Measurements from ENCODE around the gene GSK3B. TPM values are rescaled to one million over a fixed set of nuclear protein-coding genes. Genes with fewer than 3 reads are reported as not detected.

Gene GSK3B
- total RNA-seq, 2 experiments from 2014 or later = 35.1 to 35.9 TPM

- no peaks in the 10 kb centered on the region for H3K27me3 Mint-ChIP-seq
- CTCF ChIA-PET = no interaction called here
- no peaks in the 10 kb centered on the region for H3K4me1 Mint-ChIP-seq
- no peak overlapping the region for H3K4me3 Mint-ChIP-seq
- peaks cover 35% of the 10 kb centered on the region for H3K36me3 Mint-ChIP-seq
- no peak for ATAC-seq
- no peak overlapping the region for H3K27ac Mint-ChIP-seq
- H3K9me3 Mint-ChIP-seq (ENCODE audit: low read depth) = no peaks in the 10 kb centered on the region
- DNase-seq = no peak
These were observed 252.3 kb downstream of the GSK3B start for GRCh38 chr3:119841808-119842471.

GRCh38 chr3:119835556-119835955 lies 258.7 kb downstream of the GSK3B start:
- peaks cover 4% of the 10 kb centered on the region for H3K4me1 Mint-ChIP-seq
- H3K4me3 Mint-ChIP-seq = no peak overlapping the region
- CTCF ChIA-PET = no interaction called here
- peaks cover 16% of the 10 kb centered on the region for H3K36me3 Mint-ChIP-seq
- ATAC-seq = no peak
- H3K9me3 Mint-ChIP-seq (ENCODE audit: low read depth) = no peaks in the 10 kb centered on the region
- H3K27ac Mint-ChIP-seq = no peak overlapping the region
- no peaks in the 10 kb centered on the region for H3K27me3 Mint-ChIP-seq
- DNase-seq = no peak

DNA sequence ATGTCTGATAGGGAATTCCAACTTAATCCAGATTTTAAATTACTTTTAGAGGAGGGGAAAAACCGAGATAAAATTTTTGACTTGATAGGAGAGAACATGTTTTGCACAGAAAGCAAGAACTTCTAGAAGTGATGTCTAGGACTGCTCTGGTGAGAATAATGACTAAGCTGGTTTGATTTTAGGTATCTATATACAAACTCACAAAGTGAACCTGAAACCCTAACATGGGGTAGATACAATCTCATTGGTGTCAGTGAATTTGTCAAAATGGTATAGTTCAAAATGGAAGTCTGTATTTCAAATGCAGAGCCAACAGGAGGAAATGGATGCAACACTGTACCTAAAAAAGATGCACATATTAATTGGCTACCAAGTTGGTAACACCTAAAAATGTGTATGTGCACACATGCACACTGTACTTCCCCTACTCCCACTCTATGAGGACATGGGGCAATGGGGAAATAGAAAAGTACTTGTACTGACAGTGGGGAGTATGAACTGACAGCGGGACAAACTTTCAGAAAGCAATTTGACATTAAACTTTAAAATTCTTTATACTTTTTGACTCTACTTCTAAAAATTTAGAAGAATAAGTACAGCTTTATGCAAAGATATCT lies 259.4 kb downstream of the GSK3B start:
- Mint-ChIP-seq H3K27ac (no peak overlapping the region), H3K36me3 (peaks cover 16% of the 10 kb centered on the region), H3K4me1 (peaks cover 4% of the 10 kb centered on the region), H3K9me3 (ENCODE audit: low read depth) (no peaks in the 10 kb centered on the region), H3K27me3 (no peaks in the 10 kb centered on the region), H3K4me3 (no peak overlapping the region)
- CTCF ChIA-PET = no interaction called here
- DNase-seq (no peak), ATAC-seq (no peak)

GRCh38 chr3:119831941-119832371 lies 262.3 kb downstream of the GSK3B start:
- Mint-ChIP-seq H3K27ac (no peak overlapping the region), H3K4me3 (no peak overlapping the region), H3K36me3 (peaks cover 12% of the 10 kb centered on the region), H3K4me1 (peaks cover 4% of the 10 kb centered on the region), H3K27me3 (no peaks in the 10 kb centered on the region), H3K9me3 (ENCODE audit: low read depth) (no peaks in the 10 kb centered on the region)
- CTCF ChIA-PET = interaction anchor here (0.7 to 1.7 kb wide), 4 partner anchors 12 to 120 kb away, joined by 3 to 6 read pairs (median 4); no protein-coding TSS in a partner anchor
- DNase-seq (no peak), ATAC-seq (no peak)

DNA sequence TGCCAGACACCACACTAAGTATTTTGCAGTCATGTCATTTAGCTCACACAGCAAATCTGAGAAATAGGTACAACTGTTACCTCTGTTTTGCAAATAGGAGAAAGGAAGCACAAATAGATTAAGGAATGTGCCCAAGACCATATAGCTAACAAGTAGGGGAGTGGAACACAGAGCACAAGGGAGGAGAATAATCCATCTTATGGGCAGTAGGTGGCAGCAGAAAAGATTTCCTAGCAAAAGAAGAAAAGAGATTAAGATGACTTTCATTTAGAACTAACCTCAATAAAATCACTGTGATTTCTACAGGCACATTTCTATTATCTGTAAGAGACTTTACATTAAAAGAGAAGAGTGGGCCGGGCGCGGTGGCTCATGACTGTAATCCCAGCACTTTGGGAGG lies 263.2 kb downstream of the GSK3B start:
- peaks cover 4% of the 10 kb centered on the region for H3K4me1 Mint-ChIP-seq
- DNase-seq = no peak
- ATAC-seq = no peak
- no peaks in the 10 kb centered on the region for H3K9me3 Mint-ChIP-seq (ENCODE audit: low read depth)
- peaks cover 8% of the 10 kb centered on the region for H3K36me3 Mint-ChIP-seq
- no peak overlapping the region for H3K27ac Mint-ChIP-seq
- H3K27me3 Mint-ChIP-seq = no peaks in the 10 kb centered on the region
- H3K4me3 Mint-ChIP-seq = no peak overlapping the region
- CTCF ChIA-PET = interaction anchor here (1.3 to 1.7 kb wide), 3 partner anchors 11 to 61 kb away, joined by 3 to 6 read pairs (median 4); no protein-coding TSS in a partner anchor

DNA sequence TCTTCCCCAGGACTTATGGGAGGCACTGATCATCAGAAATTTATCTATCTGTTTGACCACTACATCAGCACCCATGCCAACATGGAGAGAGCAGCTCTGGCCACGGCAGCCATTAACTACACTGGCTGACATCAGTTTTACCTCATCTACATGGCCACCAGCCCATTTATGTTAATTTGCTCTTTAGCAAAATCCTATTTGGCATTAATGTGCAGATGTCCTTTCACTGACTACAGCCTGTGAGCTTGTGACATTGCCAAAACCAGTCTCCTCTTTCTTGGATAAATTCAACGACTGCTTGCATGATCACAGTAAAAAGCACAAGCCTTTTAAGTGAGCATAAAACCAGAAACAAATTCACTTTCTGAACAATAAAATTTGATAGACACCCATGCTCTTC lies 264.8 kb downstream of the GSK3B start:
- H3K27ac Mint-ChIP-seq = no peak overlapping the region
- H3K9me3 Mint-ChIP-seq (ENCODE audit: low read depth) = no peaks in the 10 kb centered on the region
- no peaks in the 10 kb centered on the region for H3K27me3 Mint-ChIP-seq
- ATAC-seq (no peak), DNase-seq (no peak)
- H3K4me3 Mint-ChIP-seq = no peak overlapping the region
- no peaks in the 10 kb centered on the region for H3K4me1 Mint-ChIP-seq
- H3K36me3 Mint-ChIP-seq = peaks cover 6% of the 10 kb centered on the region
- CTCF ChIA-PET = no interaction called here

- DNase-seq = no peak
- CTCF ChIA-PET = interaction anchor here (0.6 to 0.7 kb wide), 2 partner anchors 451 to 523 kb away, joined by 3 read pairs; no protein-coding TSS in a partner anchor
- Mint-ChIP-seq H3K4me3 (no peak overlapping the region), H3K27ac (no peak overlapping the region), H3K4me1 (no peaks in the 10 kb centered on the region), H3K27me3 (no peaks in the 10 kb centered on the region), H3K36me3 (peaks cover 4% of the 10 kb centered on the region), H3K9me3 (ENCODE audit: low read depth) (no peaks in the 10 kb centered on the region)
- ATAC-seq = no peak
These were observed 267.3 kb downstream of the GSK3B start for GRCh38 chr3:119826711-119827608.

- Mint-ChIP-seq H3K4me3 (no peak overlapping the region), H3K9me3 (ENCODE audit: low read depth) (no peaks in the 10 kb centered on the region), H3K36me3 (peaks cover 4% of the 10 kb centered on the region), H3K27me3 (no peaks in the 10 kb centered on the region), H3K27ac (no peak overlapping the region), H3K4me1 (no peaks in the 10 kb centered on the region)
- DNase-seq = no peak
- CTCF ChIA-PET = interaction anchor here (0.7 kb wide), 1 partner anchor 10 kb away, joined by 3 read pairs; no protein-coding TSS in a partner anchor
- no peak for ATAC-seq
These were observed 268.4 kb downstream of the GSK3B start for GRCh38 chr3:119825820-119826219.

GRCh38 chr3:119819806-119820205 lies 274.4 kb downstream of the GSK3B start:
- H3K27me3 Mint-ChIP-seq = no peaks in the 10 kb centered on the region
- ATAC-seq = no peak
- H3K27ac Mint-ChIP-seq = no peak overlapping the region
- H3K36me3 Mint-ChIP-seq = no peaks in the 10 kb centered on the region
- CTCF ChIA-PET = interaction anchor here (1.7 to 2.3 kb wide), 3 partner anchors 11 to 598 kb away, joined by 4 to 6 read pairs (median 4); no protein-coding TSS in a partner anchor
- no peaks in the 10 kb centered on the region for H3K4me1 Mint-ChIP-seq
- no peaks in the 10 kb centered on the region for H3K9me3 Mint-ChIP-seq (ENCODE audit: low read depth)
- no peak for DNase-seq
- no peak overlapping the region for H3K4me3 Mint-ChIP-seq

- no peaks in the 10 kb centered on the region for H3K27me3 Mint-ChIP-seq
- H3K36me3 Mint-ChIP-seq = no peaks in the 10 kb centered on the region
- ATAC-seq (no peak), DNase-seq (no peak)
- no peak overlapping the region for H3K27ac Mint-ChIP-seq
- H3K4me1 Mint-ChIP-seq = no peaks in the 10 kb centered on the region
- no peak overlapping the region for H3K4me3 Mint-ChIP-seq
- CTCF ChIA-PET = interaction anchor here (0.8 to 2.3 kb wide), 2 partner anchors 221 to 599 kb away, joined by 3 to 6 read pairs; no protein-coding TSS in a partner anchor
- no peaks in the 10 kb centered on the region for H3K9me3 Mint-ChIP-seq (ENCODE audit: low read depth)
These were observed 275.3 kb downstream of the GSK3B start for GRCh38 chr3:119818937-119819336.

GRCh38 chr3:119817583-119818363 lies 276.5 kb downstream of the GSK3B start:
- H3K4me3 Mint-ChIP-seq = no peak overlapping the region
- no peaks in the 10 kb centered on the region for H3K36me3 Mint-ChIP-seq
- no peaks in the 10 kb centered on the region for H3K9me3 Mint-ChIP-seq (ENCODE audit: low read depth)
- no peaks in the 10 kb centered on the region for H3K4me1 Mint-ChIP-seq
- DNase-seq = no peak
- CTCF ChIA-PET = interaction anchor here (2.1 to 2.3 kb wide), 2 partner anchors 14 to 600 kb away, joined by 6 read pairs; no protein-coding TSS in a partner anchor
- H3K27me3 Mint-ChIP-seq = no peaks in the 10 kb centered on the region
- no peak for ATAC-seq
- H3K27ac Mint-ChIP-seq = no peak overlapping the region

DNA sequence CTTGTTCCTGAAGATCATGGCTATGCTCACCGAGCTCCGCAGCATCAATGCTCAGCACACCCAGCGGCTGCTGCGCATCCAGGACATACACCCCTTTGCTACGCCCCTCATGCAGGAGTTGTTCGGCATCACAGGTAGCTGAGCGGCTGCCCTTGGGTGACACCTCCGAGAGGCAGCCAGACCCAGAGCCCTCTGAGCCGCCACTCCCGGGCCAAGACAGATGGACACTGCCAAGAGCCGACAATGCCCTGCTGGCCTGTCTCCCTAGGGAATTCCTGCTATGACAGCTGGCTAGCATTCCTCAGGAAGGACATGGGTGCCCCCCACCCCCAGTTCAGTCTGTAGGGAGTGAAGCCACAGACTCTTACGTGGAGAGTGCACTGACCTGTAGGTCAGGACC lies 277.2 kb downstream of the GSK3B start:
- H3K9me3 Mint-ChIP-seq (ENCODE audit: low read depth) = no peaks in the 10 kb centered on the region
- ATAC-seq = no peak
- H3K4me1 Mint-ChIP-seq = no peaks in the 10 kb centered on the region
- no peak for DNase-seq
- no peaks in the 10 kb centered on the region for H3K36me3 Mint-ChIP-seq
- CTCF ChIA-PET = interaction anchor here (2.1 kb wide), 1 partner anchor 14 kb away, joined by 6 read pairs; no protein-coding TSS in a partner anchor
- no peaks in the 10 kb centered on the region for H3K27me3 Mint-ChIP-seq
- no peak overlapping the region for H3K27ac Mint-ChIP-seq
- H3K4me3 Mint-ChIP-seq = no peak overlapping the region

Data from activated CD8-positive, alpha-beta memory T cell treated with anti-CD3 and anti-CD28 coated beads, Interleukin-2, amount 10 ng/mL, durations not matched to agents 7 days and 5 days (primary cell).